DND-41 (cell line): Measurements from ENCODE around the gene OXTR.

Experiments
- EZH2 ChIP-seq: IDR thresholded peaks from 3 replicates; pipeline ENCODE4 v1.6.1; 2012; ENCODE audit warnings: borderline replicate concordance, low read depth, mild to moderate bottlenecking, moderate library complexity, low read length, inconsistent platforms; ENCODE audit not compliant: severe bottlenecking
- TF ChIP-seq, protein P1 (sequence below): IDR thresholded peaks from 2 replicates; pipeline ENCODE4 v1.5.1; 2012; ENCODE audit warnings: borderline replicate concordance, low read length, moderate library complexity, mild to moderate bottlenecking; ENCODE audit not compliant: poor library complexity, severe bottlenecking; ENCODE audit errors: extremely low read depth

DNA sequence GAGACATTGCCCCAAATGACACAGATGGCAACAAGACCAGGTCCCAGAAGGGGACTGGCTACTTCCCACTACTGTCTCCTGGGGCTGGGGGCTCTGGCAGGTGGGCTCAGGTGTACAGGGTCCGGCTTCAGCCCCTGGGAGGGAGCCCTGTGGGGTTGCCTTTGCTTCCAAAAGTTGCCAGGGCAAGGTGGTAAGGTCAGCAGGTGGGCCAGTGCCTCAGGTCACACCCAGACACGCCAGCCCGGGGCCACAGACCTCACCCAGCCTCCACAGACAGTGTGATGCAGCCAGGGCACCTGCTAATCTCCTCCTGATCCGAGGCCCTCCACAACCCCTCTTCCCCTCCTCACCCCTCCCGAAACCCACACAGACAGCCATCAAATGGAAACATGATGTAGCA lies 7.5 kb downstream of the OXTR start:
- TF ChIP-seq, protein P1, sequence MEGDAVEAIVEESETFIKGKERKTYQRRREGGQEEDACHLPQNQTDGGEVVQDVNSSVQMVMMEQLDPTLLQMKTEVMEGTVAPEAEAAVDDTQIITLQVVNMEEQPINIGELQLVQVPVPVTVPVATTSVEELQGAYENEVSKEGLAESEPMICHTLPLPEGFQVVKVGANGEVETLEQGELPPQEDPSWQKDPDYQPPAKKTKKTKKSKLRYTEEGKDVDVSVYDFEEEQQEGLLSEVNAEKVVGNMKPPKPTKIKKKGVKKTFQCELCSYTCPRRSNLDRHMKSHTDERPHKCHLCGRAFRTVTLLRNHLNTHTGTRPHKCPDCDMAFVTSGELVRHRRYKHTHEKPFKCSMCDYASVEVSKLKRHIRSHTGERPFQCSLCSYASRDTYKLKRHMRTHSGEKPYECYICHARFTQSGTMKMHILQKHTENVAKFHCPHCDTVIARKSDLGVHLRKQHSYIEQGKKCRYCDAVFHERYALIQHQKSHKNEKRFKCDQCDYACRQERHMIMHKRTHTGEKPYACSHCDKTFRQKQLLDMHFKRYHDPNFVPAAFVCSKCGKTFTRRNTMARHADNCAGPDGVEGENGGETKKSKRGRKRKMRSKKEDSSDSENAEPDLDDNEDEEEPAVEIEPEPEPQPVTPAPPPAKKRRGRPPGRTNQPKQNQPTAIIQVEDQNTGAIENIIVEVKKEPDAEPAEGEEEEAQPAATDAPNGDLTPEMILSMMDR: no peak
- TF ChIP-seq EZH2: no peak
